NCI-H82 treated with DMSO at 0.1 percent for 48 hours (cell line): ENCODE results near the gene PFN3.
"Not testable (repeated sequence)": the region's sequence is repeated elsewhere in the genome, so short reads cannot be mapped to it uniquely, and the experiment has no call there.

Experiments used
- DNase-seq: peaks from one replicate; lab custom pipeline; 2025; ENCODE audit not compliant: unreplicated experiment; lab: John Stamatoyannopoulos, UW

Gene PFN3

DNA sequence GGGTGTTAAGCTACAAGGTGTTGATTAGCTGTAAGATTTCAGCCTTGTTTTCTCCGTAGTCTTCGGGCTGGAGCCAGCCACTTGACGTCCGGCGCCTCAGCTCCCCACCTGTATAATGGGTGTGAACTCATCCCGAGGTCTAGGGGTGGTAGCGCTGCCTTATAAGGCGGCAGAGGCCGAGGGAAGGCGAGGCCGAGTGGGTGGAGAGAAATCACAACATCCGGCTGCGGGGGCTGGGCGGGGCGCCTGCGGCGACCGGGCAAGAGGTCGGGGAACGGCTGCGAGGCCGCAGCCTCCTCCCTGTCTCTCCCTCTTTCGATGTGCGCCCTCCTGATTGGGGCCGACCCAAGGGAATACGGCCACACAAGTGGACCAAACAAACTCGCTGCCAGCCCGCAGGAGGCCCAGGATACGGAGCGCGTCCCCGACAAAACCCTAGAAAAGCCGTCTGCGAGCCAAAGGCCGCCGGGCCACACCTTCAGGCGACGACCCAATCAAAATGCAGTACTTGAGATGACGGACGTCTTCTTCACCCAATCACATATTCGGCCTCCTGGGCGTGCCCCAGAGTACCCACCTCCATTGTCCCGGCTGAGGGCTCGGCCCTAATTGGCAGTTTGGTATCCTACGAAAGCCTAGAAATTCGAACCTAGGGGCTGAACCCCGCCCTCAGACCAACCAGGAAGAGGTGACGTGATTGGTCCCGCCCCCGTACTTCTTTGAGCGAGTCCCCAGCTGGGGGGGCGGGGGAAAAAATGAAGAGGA is 25.5 kb upstream of the PFN3 start:
- peak; percentile 98 for DNase-seq

- no peak for DNase-seq
Measured at GRCh38 chr5:177425196-177425800, 24.8 kb upstream of the PFN3 start.

DNA sequence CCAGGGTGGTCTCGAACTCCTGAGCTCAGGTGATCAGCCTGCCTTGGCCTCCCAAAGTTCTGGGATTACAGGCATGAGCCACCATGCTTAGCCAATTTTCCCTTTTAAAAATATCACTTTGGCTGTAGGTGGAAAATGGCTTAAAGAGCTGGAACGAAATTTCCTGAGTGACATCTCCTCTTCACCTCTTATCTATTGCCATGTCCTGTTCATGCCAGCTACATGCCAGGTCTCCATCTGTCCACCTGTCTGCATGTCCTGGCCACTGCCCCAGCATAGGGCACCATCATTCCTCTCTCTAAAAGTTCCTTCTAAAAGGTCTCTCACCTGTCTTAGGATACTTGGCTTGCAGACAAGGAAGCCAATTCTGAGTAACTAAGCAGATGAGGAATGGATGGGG is 23.2 kb upstream of the PFN3 start:
- DNase-seq, result no peak

- DNase-seq, result no peak
Measured at GRCh38 chr5:177421062-177421798, 20.8 kb upstream of the PFN3 start.

DNA sequence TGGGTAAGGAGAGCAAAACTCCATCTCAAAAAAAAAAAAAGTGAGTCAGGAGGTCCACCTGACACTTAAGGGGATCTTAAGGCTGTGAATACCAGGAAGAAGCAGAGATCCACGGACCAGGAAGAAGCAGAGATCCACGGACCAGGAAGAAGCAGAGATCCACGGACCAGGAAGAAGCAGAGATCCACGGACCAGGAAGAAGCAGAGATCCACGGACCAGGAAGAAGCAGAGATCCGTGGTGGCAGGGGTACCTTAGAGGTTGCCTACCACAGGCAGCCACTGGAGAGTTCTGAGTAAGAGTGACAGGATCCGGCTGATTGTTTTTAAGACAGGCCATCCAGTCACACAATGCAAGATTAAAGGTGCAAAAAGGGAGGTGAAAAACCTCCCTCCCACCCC is 20.0 kb upstream of the PFN3 start:
- not testable (repeated sequence) for DNase-seq

DNA sequence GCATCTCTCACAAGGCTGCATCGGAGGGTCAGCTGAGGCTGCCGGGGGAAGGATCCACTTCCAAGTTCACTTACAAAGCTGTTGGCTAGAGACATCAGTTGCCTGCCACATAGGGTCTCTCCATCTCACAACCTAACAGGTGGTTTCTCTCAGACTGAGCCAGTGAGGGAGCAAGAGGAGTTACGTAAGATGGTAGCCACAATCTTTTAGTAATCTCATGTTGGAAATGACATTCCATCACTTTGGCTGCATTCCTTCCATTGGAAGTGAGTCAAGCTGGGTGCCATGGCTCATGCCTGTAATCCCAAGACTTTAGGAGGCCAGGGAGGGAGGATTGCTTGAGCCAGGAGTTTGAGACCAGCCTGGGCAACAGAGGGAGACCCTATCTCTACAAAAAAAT is 18.6 kb upstream of the PFN3 start:
- DNase-seq, result no peak

GRCh38 chr5:177417081-177417480 is 16.6 kb upstream of the PFN3 start:
- DNase-seq, result not testable (repeated sequence)

GRCh38 chr5:177414481-177414880 is 14.0 kb upstream of the PFN3 start:
- DNase-seq, result no peak

DNA sequence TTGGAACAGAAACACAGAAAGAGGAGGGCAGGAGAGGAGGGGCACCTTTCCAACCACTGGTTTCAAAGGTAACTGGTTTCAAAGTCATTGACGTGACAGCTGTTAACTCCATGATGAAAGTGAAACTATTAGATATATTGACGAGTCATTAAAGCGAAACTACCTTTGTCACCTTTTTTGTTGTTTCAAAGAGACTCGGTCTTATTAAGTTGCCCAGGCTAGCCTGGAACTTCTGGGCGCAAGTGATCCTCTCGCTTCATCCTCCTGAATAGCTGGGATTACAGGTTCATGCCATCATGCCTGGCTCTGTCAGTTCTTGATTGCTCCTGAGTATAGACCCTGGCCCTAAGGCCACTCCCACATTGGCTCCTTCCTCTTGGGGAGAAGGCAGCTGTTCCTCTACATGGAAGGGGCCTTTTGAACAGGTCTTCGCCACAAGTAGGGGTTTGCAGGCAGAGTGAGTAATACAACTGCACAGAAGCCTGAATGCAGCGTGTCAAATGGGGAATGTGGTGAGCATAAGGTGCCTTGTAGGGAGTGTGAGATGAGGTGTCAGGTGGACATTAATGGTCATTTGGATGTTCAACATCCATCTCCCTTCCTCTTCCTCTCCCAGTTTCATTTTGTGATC is 12.3 kb upstream of the PFN3 start:
- no peak for DNase-seq

GRCh38 chr5:177410575-177410974 is 10.1 kb upstream of the PFN3 start:
- no peak for DNase-seq

- no peak for DNase-seq
Measured at GRCh38 chr5:177409043-177409801, 8.8 kb upstream of the PFN3 start, which contains the start of gene F12. TSS of gene F12 (minus strand) at chr5:177409564. CDS start at chr5:177409527, 37 bp downstream.

DNA sequence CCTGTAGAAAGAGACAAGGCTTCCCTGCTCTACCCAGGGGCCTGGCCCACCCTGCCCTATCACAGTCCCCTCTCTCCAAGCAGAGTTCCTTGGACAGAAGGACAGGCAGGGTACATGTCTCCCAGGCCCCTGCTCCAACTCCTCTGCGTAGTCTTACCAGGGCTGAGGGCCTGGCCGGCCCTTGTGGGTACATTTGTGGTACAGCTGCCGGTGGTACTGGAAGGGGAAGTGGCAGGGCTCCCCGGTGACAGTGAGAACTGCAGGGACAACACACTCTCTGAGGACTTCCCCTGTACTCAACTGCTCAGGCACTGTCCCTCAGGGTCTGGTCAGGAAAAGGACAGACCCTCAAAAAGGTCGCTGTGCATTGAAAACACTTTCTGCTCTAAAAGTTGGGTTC is 5.3 kb upstream of the PFN3 start:
- DNase-seq, result no peak

GRCh38 chr5:177405312-177405711 is 4.9 kb upstream of the PFN3 start:
- no peak for DNase-seq

DNA sequence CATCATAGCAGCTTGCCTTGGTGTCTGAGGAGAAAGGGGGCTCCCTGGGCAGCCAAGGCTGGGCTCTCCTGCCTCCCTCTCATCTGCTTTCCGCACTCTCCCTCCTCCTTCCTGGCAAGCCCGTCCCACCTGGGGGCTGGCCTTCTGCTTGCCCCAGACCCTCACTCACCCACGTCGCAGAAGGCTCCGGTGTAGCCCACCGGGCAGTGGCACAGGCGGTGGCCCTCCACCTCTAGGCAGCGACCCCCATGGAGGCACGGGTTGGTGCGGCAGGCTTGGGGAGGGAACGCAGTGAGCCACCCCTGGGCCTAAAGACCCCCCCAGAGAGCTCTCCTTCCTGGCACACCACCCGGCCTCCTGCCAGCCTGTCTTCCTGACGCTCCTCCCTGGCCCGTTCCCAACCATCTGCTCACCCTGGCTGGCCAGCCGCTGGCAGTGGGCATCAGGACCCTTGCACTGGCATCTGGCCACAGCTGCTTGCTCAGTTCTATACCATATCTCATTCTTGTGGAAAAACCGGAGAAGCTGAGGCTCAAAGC is 4.2 kb upstream of the PFN3 start:
- DNase-seq, result no peak

- DNase-seq, result peak; percentile 25
Measured at GRCh38 chr5:177403792-177404640, 3.6 kb upstream of the PFN3 start.

DNA sequence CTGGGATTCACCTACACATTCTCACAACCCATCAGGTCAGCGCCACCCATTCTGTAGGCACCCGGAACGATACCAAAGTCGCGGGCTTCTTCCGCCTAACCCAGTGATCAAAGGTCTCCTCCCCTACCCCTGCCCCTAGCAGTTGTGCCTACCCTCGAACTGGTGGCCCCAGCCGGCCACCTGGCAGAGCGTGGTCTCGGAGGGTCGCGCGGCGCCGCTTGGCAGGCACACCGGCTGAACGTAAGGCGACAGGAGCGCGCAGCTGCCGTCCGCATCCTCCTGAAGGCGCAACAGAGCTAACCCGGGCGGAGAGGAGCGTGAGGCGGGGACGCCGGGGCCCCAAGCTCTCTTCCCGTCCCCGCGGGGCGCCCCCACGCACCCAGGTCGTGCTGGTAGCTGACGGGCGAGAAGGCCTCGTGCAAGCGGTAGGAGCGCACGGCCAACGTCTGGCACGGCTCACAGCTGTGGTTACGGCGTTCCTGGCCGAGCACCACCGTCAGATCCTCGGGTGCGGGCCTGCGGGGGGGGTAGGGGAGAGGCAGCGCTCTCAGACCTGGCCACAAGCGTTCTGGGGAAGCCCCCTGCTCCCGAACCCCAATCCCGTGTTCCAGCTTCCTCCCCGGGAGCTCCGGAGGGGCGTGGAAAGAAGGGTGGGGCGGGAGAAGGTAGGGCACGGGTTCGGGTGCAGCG is 2.8 kb upstream of the PFN3 start:
- DNase-seq, result no peak

DNA sequence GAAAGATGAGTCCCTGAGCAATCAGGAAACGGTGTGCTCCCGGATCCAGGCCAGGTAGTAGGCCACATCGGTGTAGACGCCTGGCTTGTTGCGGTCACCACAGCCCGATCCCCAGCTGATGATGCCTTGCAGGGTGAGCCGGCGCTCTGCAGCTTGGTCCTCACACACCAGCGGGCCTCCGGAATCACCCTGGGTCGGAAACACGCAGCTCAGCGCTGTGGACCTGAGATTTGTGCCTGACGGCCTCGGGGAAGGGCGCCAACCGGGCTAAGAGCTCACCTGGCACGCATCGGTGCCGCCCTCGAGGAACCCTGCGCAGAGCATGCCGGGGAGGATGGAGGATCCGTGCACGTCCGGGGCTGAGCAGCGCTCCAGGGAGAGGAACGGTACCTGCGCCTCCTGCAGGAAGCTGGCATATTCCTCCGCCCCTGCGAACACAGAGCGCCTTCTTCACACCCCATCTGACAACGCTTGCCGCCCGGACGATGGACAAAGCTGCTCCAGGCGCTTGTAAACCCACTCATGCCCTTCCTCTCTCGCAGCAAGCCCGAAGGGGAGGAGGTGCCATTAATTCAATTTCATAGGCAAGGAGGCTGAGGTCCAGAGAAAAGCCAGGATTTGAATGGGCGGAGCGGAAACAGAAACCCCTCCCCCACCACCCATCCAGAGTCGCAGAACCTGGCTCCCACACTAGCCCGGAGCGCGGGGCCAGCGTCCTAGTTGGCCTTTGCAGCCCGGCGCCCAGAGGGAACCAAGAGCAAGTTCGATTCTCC is 2.0 kb upstream of the PFN3 start:
- DNase-seq, result peak; percentile 55

GRCh38 chr5:177397875-177398390 is 2.5 kb downstream of the PFN3 start:
- no peak for DNase-seq
